Panc1 (cell line): ENCODE measurements around the gene ARCN1. TPM values are rescaled to one million over a fixed set of nuclear protein-coding genes. Genes with fewer than 3 reads are reported as not detected.

ENCODE experiments used
- ATAC-seq: fragments of 200-7000 bp; cut with Tn5 transposase; 2 replicates; pipeline ENCODE4 v1.9.1; 2020; ENCODE audit warnings: mild to moderate bottlenecking, moderate library complexity
- BruUV-seq: library from RNA; stranded (reverse); fragments of 400-500 nt; replicated peaks from 2 replicates; lab custom pipeline; 2021; lab: Mats Ljungman, UMichigan
- CTCF ChIA-PET: fragments of 300-600 bp; sonication (Branson Sonifier 250); formaldehyde crosslinking; loops from one replicate; lab custom pipeline; 2022; ENCODE audit warnings: antibody characterized with exemption; lab: Charles Lee
- POLR2A ChIA-PET: fragments of 300-600 bp; sonication (Branson Sonifier 250); formaldehyde crosslinking; loops from one replicate; lab custom pipeline; 2022; ENCODE audit warnings: antibody characterized with exemption; lab: Charles Lee
- DNase-seq: peaks from one replicate; pipeline ENCODE4 v3.0.0-alpha.2; 2010; ENCODE audit warnings: low read depth, low spot score
- H3K27ac ChIP-seq: 2 replicates; pipeline ENCODE4 v1.5.1; 2011; ENCODE audit warnings: mild to moderate bottlenecking, low read length, inconsistent platforms
- H3K27me3 ChIP-seq: fragments of 200-500 bp; sonication (Bioruptor generic); 2 replicates; pipeline ENCODE4 v1.6.0; 2014; ENCODE audit warnings: low read length, inconsistent platforms; ENCODE audit not compliant: control insufficient read depth, insufficient read depth
- H3K36me3 ChIP-seq: fragments of 200-500 bp; sonication (Bioruptor generic); 2 replicates; pipeline ENCODE4 v1.5.1; 2014; ENCODE audit warnings: inconsistent platforms, mild to moderate bottlenecking, low read length, moderate library complexity; ENCODE audit not compliant: control insufficient read depth, insufficient read depth
- H3K4me1 ChIP-seq: 2 replicates; pipeline ENCODE4 v1.5.1; 2011; ENCODE audit warnings: inconsistent platforms, mild to moderate bottlenecking, low read length, moderate library complexity; ENCODE audit not compliant: control insufficient read depth, insufficient read depth
- H3K4me3 ChIP-seq, 2 experiments: 2 replicates each; pipeline ENCODE4 v1.5.1; 2011 to 2012; ENCODE audit warnings: low read depth in 2 of 2, low read length in 2 of 2, mild to moderate bottlenecking in 2 of 2, inconsistent platforms in 1 of 2, moderate library complexity in 1 of 2
- H3K9me3 ChIP-seq: fragments of 200-500 bp; sonication (Bioruptor generic); 2 replicates; pipeline ENCODE4 v1.5.1; 2014; ENCODE audit warnings: low read depth, mild to moderate bottlenecking, inconsistent platforms, low read length, moderate library complexity; ENCODE audit not compliant: control insufficient read depth, insufficient read depth
- CTCF ChIP-seq: fragments of 450-650 bp; IDR thresholded peaks from 2 replicates; pipeline ENCODE4 v1.5.1; 2017; ENCODE audit warnings: mild to moderate bottlenecking
- POLR2AphosphoS5 ChIP-seq: IDR thresholded peaks from 2 replicates; pipeline ENCODE4 v1.6.1; 2012; ENCODE audit warnings: mild to moderate bottlenecking, low read depth, low read length, moderate library complexity
- REST ChIP-seq, 2 experiments: IDR thresholded peaks; 2 replicates each; pipeline ENCODE4 v1.6.1; 2011 to 2012; ENCODE audit warnings: low read depth in 2 of 2, control low read depth in 1 of 2, low read length in 1 of 2, mild to moderate bottlenecking in 1 of 2, moderate library complexity in 1 of 2; ENCODE audit not compliant: insufficient read depth in 1 of 2
- SIN3A ChIP-seq: IDR thresholded peaks from 2 replicates; pipeline ENCODE4 v1.6.1; 2012; ENCODE audit warnings: low read depth, mild to moderate bottlenecking, low read length, moderate library complexity, borderline replicate concordance; ENCODE audit not compliant: insufficient read depth
- in situ Hi-C: cut with HindIII; loops from 2 replicates; pipeline ENCODE4 v1.10.0; 2016; ENCODE audit warnings: low sequenced_read_pairs, low pct_unique_long_range_greater_than_20kb
- intact Hi-C: fragments of 100-400 bp; cut with micrococcal nuclease; formaldehyde crosslinking; loops from one replicate; pipeline ENCODE4 v1.10.0; 2022; ENCODE audit not compliant: unreplicated experiment
- total RNA-seq: library from RNA; stranded (reverse); gene quantifications from one replicate; pipeline ENCODE4 v1.2.1, GENCODE V29; 2021; ENCODE audit not compliant: unreplicated experiment

ARCN1 gene
- total RNA-seq, 1 experiment from 2014 or later: 197 TPM

GRCh38 chr11:118607401-118608359, 35.5 kb downstream of the ARCN1 start, which contains the start of gene PHLDB1:
PHLDB1 (plus strand) TSS chr11:118607615; CDS start chr11:118613837, 6,222 bp downstream.
- POLR2A ChIA-PET: no interaction called here
- Histone ChIP-seq H3K4me1 (peaks cover 10% of the 10 kb centered on the region; the same call in 1 of the 2 replicates), H3K36me3 (no peaks in the 10 kb centered on the region), H3K4me3 (peak within 1 kb of the TSS; percentile 69 to 83), H3K9me3 (no peaks in the 10 kb centered on the region), H3K27ac (peak within 1 kb of the TSS; percentile 80), H3K27me3 (no peaks in the 10 kb centered on the region)
- TF ChIP-seq SIN3A (0 out of 2 replicates have a peak, but pooled peaks have one; percentile 80), POLR2AphosphoS5 (no peak; the same call in 1 of the 2 replicates), CTCF (peak; percentile 91), REST (IDR thresholded peaks at IDR 0.05; ENCODE audit: insufficient read depth in 1 of 2, low read depth in 2 of 2, low read length in 1 of 2) (no peak)
- intact Hi-C loops: no loop called here
- CTCF ChIA-PET: interaction anchor here (0.5 to 2.2 kb wide), 6 partner anchors 13 to 59 kb away, joined by 4 to 14 read pairs (median 5); no protein-coding TSS in a partner anchor
- BruUV-seq: no TSS peak
- ATAC-seq (peak; percentile 71), DNase-seq (no peak)
- in situ Hi-C loops: no loop called here

GRCh38 chr11:118608360-118609227, 36.4 kb downstream of the ARCN1 start:
- no peaks in the 10 kb centered on the region for H3K36me3 ChIP-seq
- intact Hi-C loops: no loop called here
- H3K9me3 ChIP-seq: no peaks in the 10 kb centered on the region
- peaks cover 10% of the 10 kb centered on the region; the same call in 1 of the 2 replicates for H3K4me1 ChIP-seq
- ChIA-PET CTCF (interaction anchor here (0.8 to 2.2 kb wide), 4 partner anchors 13 to 51 kb away, joined by 7 to 14 read pairs (median 12); no protein-coding TSS in a partner anchor), POLR2A (no interaction called here)
- H3K4me3 ChIP-seq: peak overlapping the region; percentile 69 to 83
- in situ Hi-C loops: no loop called here
- DNase-seq (no peak), ATAC-seq (peak; percentile 65)
- TF ChIP-seq POLR2AphosphoS5 (peak; percentile 47; the same call in 1 of the 2 replicates), REST (IDR thresholded peaks at IDR 0.05; ENCODE audit: insufficient read depth in 1 of 2, low read depth in 2 of 2, low read length in 1 of 2) (0 out of 4 replicates have a peak, but pooled peaks of 1 of the 2 experiments have one; percentile 11), SIN3A (no peak), CTCF (no peak)
- H3K27ac ChIP-seq: peak overlapping the region; percentile 80
- no TSS peak for BruUV-seq
- H3K27me3 ChIP-seq: no peaks in the 10 kb centered on the region
